Esophagus muscularis mucosa (tissue), 4 donors: ENCODE results near the gene UVRAG.
A peak's percentile ranks its signal among the peaks of the same experiment; 100 is the strongest.

Experiments
- EP300 ChIP-seq: sonication (generic); formaldehyde crosslinking; IDR thresholded peaks from one replicate; pipeline ENCODE4 v1.6.1; 2017; ENCODE audit warnings: antibody characterized with exemption
- POLR2A ChIP-seq: fragments of 450-650 bp; IDR thresholded peaks from one replicate; pipeline ENCODE4 v1.6.1; 2017; ENCODE audit warnings: antibody characterized with exemption, moderate library complexity, mild to moderate bottlenecking, low read depth
- POLR2AphosphoS5 ChIP-seq, 2 donors: sonication (generic); formaldehyde crosslinking; IDR thresholded peaks; one replicate each; pipeline ENCODE4 v1.6.1; 2017; ENCODE audit warnings: antibody characterized with exemption in 2 of 2
- TF ChIP-seq, protein P1 (sequence below), 3 experiments: fragments of 200-600 bp in 2 of 3; fragments of 450-650 bp in 1 of 3; sonication (generic) in 2 of 3; IDR thresholded peaks; one replicate each; pipeline ENCODE4 v1.5.1; 2017 to 2019; ENCODE audit warnings: antibody characterized with exemption in 3 of 3, mild to moderate bottlenecking in 2 of 3, moderate library complexity in 1 of 3

DNA sequence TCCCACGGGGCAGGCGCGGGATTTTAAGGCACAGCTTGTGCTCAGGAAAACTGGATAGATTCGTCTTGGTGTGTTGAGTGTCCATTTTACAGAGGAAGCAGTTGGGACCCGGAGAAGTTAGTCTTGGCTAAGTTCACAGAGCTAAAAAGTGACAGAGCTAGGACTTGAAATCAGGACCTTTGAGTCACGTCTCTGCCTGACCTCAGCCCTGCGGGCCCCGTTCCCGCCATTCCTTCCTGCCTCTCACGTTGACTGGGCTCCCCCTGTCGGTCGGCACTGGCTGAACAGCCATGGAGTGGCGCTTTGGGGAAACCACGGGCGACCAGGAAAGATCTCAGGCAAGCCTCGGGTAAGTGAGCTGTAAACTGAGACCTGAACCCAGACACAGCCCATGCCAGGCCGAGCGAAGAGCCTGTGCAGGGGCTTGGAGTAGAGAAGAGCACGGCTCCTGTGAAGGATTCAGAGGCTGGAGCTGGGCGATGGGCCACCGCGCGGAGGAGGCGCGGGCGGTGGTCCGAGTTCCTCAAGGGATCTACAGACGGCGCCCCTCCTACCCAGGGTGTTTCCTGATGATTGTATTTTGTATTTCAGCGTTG, 337.2 kb downstream of the UVRAG start:
- TF ChIP-seq, protein P1, sequence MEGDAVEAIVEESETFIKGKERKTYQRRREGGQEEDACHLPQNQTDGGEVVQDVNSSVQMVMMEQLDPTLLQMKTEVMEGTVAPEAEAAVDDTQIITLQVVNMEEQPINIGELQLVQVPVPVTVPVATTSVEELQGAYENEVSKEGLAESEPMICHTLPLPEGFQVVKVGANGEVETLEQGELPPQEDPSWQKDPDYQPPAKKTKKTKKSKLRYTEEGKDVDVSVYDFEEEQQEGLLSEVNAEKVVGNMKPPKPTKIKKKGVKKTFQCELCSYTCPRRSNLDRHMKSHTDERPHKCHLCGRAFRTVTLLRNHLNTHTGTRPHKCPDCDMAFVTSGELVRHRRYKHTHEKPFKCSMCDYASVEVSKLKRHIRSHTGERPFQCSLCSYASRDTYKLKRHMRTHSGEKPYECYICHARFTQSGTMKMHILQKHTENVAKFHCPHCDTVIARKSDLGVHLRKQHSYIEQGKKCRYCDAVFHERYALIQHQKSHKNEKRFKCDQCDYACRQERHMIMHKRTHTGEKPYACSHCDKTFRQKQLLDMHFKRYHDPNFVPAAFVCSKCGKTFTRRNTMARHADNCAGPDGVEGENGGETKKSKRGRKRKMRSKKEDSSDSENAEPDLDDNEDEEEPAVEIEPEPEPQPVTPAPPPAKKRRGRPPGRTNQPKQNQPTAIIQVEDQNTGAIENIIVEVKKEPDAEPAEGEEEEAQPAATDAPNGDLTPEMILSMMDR (IDR thresholded peaks at IDR 0.05): peak in 2 of 3 experiments; percentile 92 to 96
- TF ChIP-seq POLR2A (no peak), POLR2AphosphoS5 (IDR thresholded peaks at IDR 0.05) (peak in 1 of 2 donors; percentile 62), EP300 (no peak)
